Stimulated activated CD8-positive, alpha-beta memory T cell treated with anti-CD3 and anti-CD28 coated beads, Interleukin-7, amount 100 ng/mL, for 1 hour (primary cell): ENCODE results near the gene ADAM10.
"Not testable (repeated sequence)": the region's sequence is repeated elsewhere in the genome, so short reads cannot be mapped to it uniquely, and the experiment has no call there.

ENCODE experiments used
- DNase-seq, 2 donors: peaks; one replicate each; pipeline ENCODE4 v3.0.0-alpha.2; 2020; ENCODE audit warnings: low read depth in 2 of 2

The ADAM10 gene

DNA sequence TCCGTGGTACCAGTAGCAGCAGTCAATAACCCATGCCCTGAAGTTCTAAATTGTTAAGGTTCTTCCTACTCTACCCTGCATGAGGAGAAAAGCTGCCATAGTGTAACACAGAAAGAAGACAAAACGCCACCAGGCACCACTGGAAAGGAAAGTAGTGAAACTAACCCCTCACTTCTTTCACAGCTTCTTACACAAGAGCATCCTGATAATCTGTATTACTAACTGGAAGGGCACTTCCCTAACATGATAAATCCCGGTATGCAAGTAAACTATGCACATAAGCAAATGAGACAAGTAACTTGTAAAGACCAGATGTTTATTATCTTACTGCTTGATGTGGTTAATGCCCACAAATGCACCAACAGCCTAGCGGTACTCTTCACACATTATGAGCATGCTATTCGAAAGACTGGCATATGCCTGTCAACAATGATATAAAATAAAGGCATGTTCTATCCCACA, 141.3 kb downstream of the ADAM10 start:
- no peak for DNase-seq

DNA sequence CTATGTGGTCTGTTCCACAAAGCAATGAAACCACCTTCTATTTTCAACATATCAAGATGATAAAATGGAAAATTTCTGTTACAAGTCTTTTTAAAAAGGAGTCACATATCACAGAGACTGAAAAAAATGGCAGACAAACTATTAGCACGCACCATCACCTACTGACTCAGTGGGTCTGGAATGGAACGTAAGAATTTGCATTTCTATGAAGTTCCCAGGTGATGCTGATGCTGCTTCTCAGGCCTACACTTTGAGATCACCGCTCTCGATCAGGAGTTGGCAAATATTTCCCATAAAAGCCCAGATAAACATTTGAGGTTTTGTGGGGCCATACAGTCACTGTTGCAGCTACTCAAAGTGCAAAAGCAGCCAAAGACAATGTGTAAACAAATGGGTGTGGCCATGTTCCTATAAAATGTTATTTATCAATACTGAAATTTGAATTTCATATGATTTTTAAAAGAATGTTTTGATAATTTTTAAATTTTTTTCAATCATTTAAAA, 142.9 kb downstream of the ADAM10 start:
- no peak for DNase-seq

GRCh38 chr15:58605931-58606530, 143.5 kb downstream of the ADAM10 start:
- no peak for DNase-seq

DNA sequence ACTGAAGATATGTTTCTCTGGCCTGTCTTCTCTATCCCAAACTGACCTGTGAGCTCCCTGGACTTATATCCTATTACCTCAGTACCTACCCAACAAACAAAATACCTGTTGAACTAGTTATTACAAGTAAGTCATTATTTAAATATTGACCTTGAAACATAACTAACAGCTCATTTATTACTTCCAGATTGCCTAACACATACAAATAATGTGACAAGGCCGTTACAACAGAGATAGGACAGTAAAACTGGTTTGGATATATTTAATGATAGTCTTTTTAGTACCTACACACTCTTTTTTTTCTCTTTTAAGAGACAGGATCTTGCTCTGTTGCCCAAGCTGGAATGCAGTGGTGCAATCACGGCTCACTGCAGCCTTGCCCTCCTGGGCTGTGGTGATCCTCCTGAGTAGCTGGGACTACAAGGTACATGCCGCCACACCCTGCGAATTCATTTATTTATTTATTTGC, 145.0 kb downstream of the ADAM10 start:
- no peak for DNase-seq

GRCh38 chr15:58603927-58604326, 145.6 kb downstream of the ADAM10 start:
- not testable (repeated sequence) for DNase-seq

GRCh38 chr15:58602823-58603222, 146.7 kb downstream of the ADAM10 start:
- no peak for DNase-seq

DNA sequence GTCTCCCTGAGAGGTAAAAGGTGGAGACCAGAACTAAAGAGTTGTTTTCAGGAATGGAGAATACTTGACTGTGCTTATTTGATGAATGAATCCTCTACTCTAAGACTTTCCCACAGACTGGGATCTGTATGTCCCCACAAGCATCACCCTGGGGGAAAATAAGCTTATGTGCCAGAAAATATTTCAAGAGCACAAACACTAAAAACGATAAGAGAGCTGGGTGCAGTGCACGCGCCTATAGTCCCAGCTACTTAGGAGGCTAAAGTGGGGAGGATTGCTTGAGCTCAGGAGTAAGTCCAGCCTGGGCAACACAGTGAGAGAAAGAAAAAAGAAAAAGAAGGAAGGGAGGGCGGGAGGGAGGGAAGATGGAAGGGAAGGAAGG, 150.7 kb downstream of the ADAM10 start:
- DNase-seq: no peak

- no peak for DNase-seq
Measured at GRCh38 chr15:58597943-58598828, 151.3 kb downstream of the ADAM10 start.

GRCh38 chr15:58595516-58596263, 153.8 kb downstream of the ADAM10 start:
- DNase-seq: no peak

GRCh38 chr15:58594898-58595297, 154.6 kb downstream of the ADAM10 start:
- DNase-seq: no peak

- no peak for DNase-seq
Measured at GRCh38 chr15:58593870-58594269, 155.6 kb downstream of the ADAM10 start.

GRCh38 chr15:58590926-58591325, 158.6 kb downstream of the ADAM10 start:
- DNase-seq: no peak

GRCh38 chr15:58590236-58590635, 159.3 kb downstream of the ADAM10 start:
- DNase-seq: no peak

GRCh38 chr15:58589047-58589446, 160.5 kb downstream of the ADAM10 start:
- no peak for DNase-seq

GRCh38 chr15:58588096-58588495, 161.4 kb downstream of the ADAM10 start:
- DNase-seq: no peak

GRCh38 chr15:58587486-58587885, 162.0 kb downstream of the ADAM10 start:
- no peak for DNase-seq

DNA sequence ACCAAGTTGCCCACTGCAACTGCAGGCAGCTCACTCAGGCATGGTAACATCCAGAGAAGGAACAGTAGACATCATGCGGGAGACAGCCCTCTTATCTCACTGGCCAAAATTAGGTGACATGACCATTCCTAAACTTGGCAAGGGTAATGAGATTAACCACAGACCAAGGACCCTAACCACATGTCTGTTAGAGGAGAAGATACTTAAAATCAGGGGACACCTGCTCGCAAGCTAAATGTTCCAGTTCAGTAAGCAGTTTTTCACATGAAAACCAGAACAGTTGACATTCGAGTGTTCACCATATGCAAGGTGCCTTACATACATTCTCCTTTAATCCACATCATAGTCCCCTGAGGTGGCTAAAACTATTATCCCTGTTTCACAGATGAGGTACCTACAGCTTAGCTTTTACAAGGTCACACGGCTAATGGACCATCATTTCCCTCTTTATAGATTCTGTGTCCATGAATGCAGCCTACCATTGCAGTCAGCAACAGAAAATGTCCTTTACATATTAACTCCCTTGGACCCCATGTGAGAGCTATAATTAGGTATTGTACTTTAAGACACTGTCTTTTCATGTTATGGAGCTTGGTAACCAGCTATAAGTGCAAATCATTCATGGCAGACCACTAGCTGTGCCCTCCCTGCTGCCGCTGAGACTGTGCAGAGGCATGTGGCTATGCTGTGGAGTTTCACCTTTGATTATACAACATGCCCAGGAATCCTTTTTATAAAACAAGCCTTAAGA, 163.6 kb downstream of the ADAM10 start:
- DNase-seq: no peak

DNA sequence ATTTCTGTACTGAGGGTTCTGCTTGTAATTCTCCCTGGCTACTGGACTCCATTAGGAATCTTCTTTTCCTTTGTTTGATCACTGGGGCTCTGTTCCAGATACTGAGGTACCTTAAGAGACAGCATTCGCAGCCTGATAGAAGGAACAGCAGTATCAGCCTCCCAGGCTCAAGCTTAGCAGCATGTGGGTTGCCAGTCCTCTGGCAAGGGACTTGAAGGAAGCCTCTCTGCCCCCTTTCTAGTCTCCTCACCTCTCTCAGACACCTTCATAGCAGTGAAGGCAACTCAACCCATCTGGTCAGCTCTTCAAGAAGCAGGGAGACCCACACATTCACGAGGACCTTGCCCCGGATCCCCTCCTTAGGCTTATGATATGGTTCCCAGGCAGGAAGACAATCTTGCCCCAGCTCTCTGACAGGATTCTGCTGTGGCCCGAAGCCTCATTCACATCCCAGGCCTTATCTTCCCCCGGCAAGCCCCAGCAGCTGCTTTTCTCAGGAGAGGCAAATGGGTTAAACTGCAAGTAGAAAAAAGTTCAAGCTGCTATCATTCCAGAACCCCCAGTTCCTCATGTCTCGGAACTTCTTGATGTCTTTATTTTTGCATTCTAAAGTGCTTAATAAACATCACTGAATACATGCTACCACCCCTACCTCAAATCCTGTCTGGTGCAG, 164.6 kb downstream of the ADAM10 start:
- DNase-seq: no peak

GRCh38 chr15:58583171-58583908, 166.2 kb downstream of the ADAM10 start:
- DNase-seq: no peak

GRCh38 chr15:58582160-58582559, 167.3 kb downstream of the ADAM10 start:
- no peak for DNase-seq
